ENCODE results near the gene PAGR1. TPM values are rescaled to one million over a fixed set of nuclear protein-coding genes. Genes with fewer than 3 reads are reported as not detected.

Gene PAGR1
- total RNA-seq, 1 donor from 2014 or later: 47.2 TPM

DNA sequence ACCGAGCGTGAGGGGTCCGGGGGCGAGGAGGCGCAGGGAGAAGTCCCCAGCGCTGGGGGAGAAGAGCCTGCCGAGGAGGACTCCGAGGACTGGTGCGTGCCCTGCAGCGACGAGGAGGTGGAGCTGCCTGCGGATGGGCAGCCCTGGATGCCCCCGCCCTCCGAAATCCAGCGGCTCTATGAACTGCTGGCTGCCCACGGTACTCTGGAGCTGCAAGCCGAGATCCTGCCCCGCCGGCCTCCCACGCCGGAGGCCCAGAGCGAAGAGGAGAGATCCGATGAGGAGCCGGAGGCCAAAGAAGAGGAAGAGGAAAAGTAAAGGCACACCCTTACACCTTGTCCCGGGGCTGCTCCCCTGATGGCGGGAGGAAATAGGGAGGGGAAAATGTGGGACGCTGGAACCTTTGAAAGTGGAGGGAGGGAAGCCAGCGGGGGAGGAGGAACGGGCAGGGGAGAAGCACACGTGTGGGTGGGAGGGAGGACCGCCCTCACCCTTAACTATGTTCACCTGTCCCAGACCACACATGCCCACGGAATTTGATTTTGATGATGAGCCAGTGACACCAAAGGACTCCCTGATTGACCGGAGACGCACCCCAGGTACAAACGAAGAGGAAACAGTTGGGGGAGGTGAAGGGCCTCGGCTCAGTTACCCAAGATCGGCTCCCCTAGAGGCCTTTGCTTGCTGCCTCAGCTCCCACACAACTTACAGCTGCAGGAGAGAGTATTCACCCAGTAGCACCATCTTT lies 916 bp downstream of the PAGR1 start:
- peak overlapping the region; percentile 83 for H3K4me3 ChIP-seq
- peaks cover 29% of the 10 kb centered on the region for H3K4me1 ChIP-seq
- H3K9ac ChIP-seq: peak overlapping the region; percentile 18
- Mint-ChIP-seq H3K36me3 (peaks cover 14% of the 10 kb centered on the region), H3K27me3 (ENCODE audit: insufficient read depth, low read depth) (peaks cover 9% of the 10 kb centered on the region), H3K9me3 (no peaks in the 10 kb centered on the region), H3K4me1 (peaks cover 62% of the 10 kb centered on the region), H3K27ac (peak overlapping the region; percentile 63), H3K4me3 (peak overlapping the region; percentile 98)
- H3K79me2 ChIP-seq (ENCODE audit: low read depth): peaks cover 65% of the 10 kb centered on the region
- H3K27me3 ChIP-seq: no peaks in the 10 kb centered on the region
- no peak for TF ChIP-seq EZH2 (IDR thresholded peaks at IDR 0.05)
- TF ChIP-seq, protein P1, sequence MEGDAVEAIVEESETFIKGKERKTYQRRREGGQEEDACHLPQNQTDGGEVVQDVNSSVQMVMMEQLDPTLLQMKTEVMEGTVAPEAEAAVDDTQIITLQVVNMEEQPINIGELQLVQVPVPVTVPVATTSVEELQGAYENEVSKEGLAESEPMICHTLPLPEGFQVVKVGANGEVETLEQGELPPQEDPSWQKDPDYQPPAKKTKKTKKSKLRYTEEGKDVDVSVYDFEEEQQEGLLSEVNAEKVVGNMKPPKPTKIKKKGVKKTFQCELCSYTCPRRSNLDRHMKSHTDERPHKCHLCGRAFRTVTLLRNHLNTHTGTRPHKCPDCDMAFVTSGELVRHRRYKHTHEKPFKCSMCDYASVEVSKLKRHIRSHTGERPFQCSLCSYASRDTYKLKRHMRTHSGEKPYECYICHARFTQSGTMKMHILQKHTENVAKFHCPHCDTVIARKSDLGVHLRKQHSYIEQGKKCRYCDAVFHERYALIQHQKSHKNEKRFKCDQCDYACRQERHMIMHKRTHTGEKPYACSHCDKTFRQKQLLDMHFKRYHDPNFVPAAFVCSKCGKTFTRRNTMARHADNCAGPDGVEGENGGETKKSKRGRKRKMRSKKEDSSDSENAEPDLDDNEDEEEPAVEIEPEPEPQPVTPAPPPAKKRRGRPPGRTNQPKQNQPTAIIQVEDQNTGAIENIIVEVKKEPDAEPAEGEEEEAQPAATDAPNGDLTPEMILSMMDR (IDR thresholded peaks at IDR 0.05): no peak
- TF ChIP-seq EZH2phosphoT487 (IDR thresholded peaks at IDR 0.05): no peak
- peak; percentile 62 for DNase-seq (ENCODE audit: low spot score)
- H3K27ac ChIP-seq: no peak overlapping the region
- peaks cover 43% of the 10 kb centered on the region for H4K20me1 ChIP-seq (ENCODE audit: low read depth)
- no peaks in the 10 kb centered on the region for H3K9me3 ChIP-seq (ENCODE audit: low read depth)
- peak overlapping the region; percentile 88 for H3K4me2 ChIP-seq
- no peaks in the 10 kb centered on the region for H3K36me3 ChIP-seq
- H2AFZ ChIP-seq (replicated peaks): no peak overlapping the region
- peaks cover 61% of the 10 kb centered on the region for H3F3A ChIP-seq (ENCODE audit: low read depth)

- H3K27me3 ChIP-seq: no peaks in the 10 kb centered on the region
- Mint-ChIP-seq H3K4me3 (peak overlapping the region; percentile 80), H3K4me1 (peaks cover 63% of the 10 kb centered on the region), H3K27ac (peak overlapping the region; percentile 8), H3K36me3 (peaks cover 14% of the 10 kb centered on the region), H3K9me3 (no peaks in the 10 kb centered on the region), H3K27me3 (ENCODE audit: insufficient read depth, low read depth) (peaks cover 6% of the 10 kb centered on the region)
- TF ChIP-seq EZH2 (IDR thresholded peaks at IDR 0.05) (no peak), EZH2phosphoT487 (IDR thresholded peaks at IDR 0.05) (no peak)
- TF ChIP-seq, protein P1 (IDR thresholded peaks at IDR 0.05): no peak
- H3K79me2 ChIP-seq (ENCODE audit: low read depth): peaks cover 55% of the 10 kb centered on the region
- H3K4me2 ChIP-seq: peak overlapping the region; percentile 88
- peaks cover 43% of the 10 kb centered on the region for H4K20me1 ChIP-seq (ENCODE audit: low read depth)
- no peak overlapping the region for H3K9ac ChIP-seq
- H3K4me1 ChIP-seq: peaks cover 25% of the 10 kb centered on the region
- no peak for DNase-seq (ENCODE audit: low spot score)
- H3K9me3 ChIP-seq (ENCODE audit: low read depth): no peaks in the 10 kb centered on the region
- H3K4me3 ChIP-seq: no peak overlapping the region
- no peak overlapping the region for H3K27ac ChIP-seq
- no peaks in the 10 kb centered on the region for H3K36me3 ChIP-seq
- no peak overlapping the region for H2AFZ ChIP-seq (replicated peaks)
- H3F3A ChIP-seq (ENCODE audit: low read depth): peaks cover 59% of the 10 kb centered on the region
Observed at GRCh38 chr16:29818082-29818481, 2.1 kb downstream of the PAGR1 start.

- Histone ChIP-seq H3K9ac (no peak overlapping the region), H4K20me1 (ENCODE audit: low read depth) (peaks cover 43% of the 10 kb centered on the region), H3K27ac (no peak overlapping the region), H3K4me2 (no peak overlapping the region), H3K36me3 (no peaks in the 10 kb centered on the region), H3F3A (ENCODE audit: low read depth) (peaks cover 56% of the 10 kb centered on the region), H3K79me2 (ENCODE audit: low read depth) (peaks cover 41% of the 10 kb centered on the region), H3K27me3 (no peaks in the 10 kb centered on the region), H3K9me3 (ENCODE audit: low read depth) (no peaks in the 10 kb centered on the region), H2AFZ (replicated peaks) (no peak overlapping the region), H3K4me3 (no peak overlapping the region), H3K4me1 (peaks cover 13% of the 10 kb centered on the region)
- Mint-ChIP-seq H3K27ac (no peak overlapping the region), H3K4me1 (peaks cover 52% of the 10 kb centered on the region), H3K4me3 (peak overlapping the region; percentile 46), H3K27me3 (ENCODE audit: insufficient read depth, low read depth) (peaks cover 6% of the 10 kb centered on the region), H3K36me3 (peaks cover 14% of the 10 kb centered on the region), H3K9me3 (no peaks in the 10 kb centered on the region)
- DNase-seq (ENCODE audit: low spot score): no peak
- TF ChIP-seq, protein P1 (IDR thresholded peaks at IDR 0.05): peak; percentile 4
- no peak for TF ChIP-seq EZH2 (IDR thresholded peaks at IDR 0.05)
Observed at GRCh38 chr16:29819506-29819905, 3.6 kb downstream of the PAGR1 start.
